Right lobe of liver (tissue), 4 donors: Measurements from ENCODE around the gene FOXJ3.

ENCODE experiments used
- CTCF ChIP-seq, 4 donors: fragments of 200-600 bp in 3 of 4; fragments of 450-650 bp in 1 of 4; IDR thresholded peaks; one replicate each; pipeline versions ENCODE4 v1.5.1 to v1.8.0; 2016 to 2022; ENCODE audit warnings: antibody characterized with exemption in 4 of 4, mild to moderate bottlenecking in 2 of 4
- POLR2A ChIP-seq: fragments of 450-650 bp; IDR thresholded peaks from one replicate; pipeline ENCODE4 v1.6.1; 2017; ENCODE audit warnings: antibody characterized with exemption, mild to moderate bottlenecking
- donor health status: DM: no; HTN: no; CAD: no.
- donor health status: DM: no; HTN: no; CAD: no.
- donor health status: DM: no; HTN: yes; CAD: no.

- TF ChIP-seq CTCF (IDR thresholded peaks at IDR 0.05), result no peak
- no peak for TF ChIP-seq POLR2A
Observed at GRCh38 chr1:42348498-42348897, 13.5 kb upstream of the FOXJ3 start.
